Endothelial cell of hepatic sinusoid (primary cell): ENCODE results near the gene COQ4.

ENCODE experiments used
- in situ Hi-C: cut with HindIII; loops from 2 replicates; pipeline ENCODE4 v1.10.0; 2017; ENCODE audit warnings: low sequenced_read_pairs

COQ4 gene

DNA sequence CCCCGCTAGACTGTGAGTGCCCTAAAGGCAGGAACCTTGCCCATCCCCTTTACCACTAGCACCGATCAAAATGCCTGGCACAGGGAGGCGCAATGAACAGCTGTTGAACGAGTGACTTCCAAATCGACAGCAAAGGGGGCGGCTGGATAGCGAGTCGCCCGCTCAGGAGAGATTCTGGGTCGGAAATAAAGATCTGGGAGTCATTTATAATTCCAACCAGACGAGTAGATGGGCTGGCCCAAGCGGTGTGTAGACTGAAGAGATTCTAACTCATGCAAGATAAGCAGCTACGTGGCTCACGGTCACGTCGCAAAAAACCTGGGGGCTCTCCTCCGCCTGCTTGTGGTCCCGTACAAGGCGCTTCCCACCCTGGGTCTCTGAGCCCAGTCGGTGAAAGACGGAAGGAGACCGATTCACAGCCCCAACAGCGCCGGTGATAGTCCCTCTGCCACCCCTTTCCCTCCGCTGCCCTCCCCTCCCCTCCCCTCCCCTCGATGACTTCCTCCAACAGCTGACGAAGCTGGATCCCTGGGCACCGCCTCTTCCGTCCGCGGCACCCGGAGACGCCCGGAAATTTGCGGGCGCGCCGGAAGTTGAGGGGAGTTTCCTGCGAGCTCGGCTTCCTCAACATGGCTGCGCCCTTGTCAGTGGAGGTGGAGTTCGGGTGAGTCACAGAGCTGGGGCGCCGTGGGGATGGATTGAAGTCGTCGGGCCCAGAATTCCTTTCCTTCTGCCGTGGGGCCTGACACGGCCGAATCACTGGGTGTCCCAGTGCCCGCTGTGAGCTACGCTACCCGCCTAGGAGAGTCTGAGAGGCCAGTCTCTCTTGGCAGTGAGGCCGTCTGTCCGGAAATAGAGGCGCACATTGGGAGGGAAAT, 48.4 kb downstream of the COQ4 start, which contains the start of gene URM1:
TSS of gene URM1 (plus strand) at position 623 of the 878 bp plus-strand sequence. CDS start at position 630, 7 bp downstream.
- in situ Hi-C loops = no loop called here

- in situ Hi-C loops = no loop called here
Observed at GRCh38 chr9:128371630-128372117, 49.0 kb downstream of the COQ4 start.

GRCh38 chr9:128372188-128372641, 49.6 kb downstream of the COQ4 start:
- in situ Hi-C loops = no loop called here

DNA sequence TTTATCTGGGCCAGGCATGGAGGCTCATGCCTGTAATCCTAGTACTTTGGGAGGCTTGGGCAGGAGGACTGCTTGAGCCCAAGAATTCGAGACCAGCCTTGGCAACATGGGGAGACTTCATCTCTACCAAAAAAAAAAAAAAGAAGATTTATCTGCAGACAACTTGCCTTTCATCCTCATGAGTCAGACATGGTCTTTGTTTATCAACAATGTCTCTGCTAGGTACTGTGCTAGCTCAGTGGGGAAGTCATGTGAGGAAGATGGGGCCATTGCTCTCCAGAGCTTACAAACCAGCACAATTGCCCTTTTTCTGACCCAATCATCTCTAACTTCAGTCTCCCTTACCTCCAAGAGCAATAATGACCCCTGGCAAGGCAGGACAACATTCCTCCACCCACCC, 50.1 kb downstream of the COQ4 start:
- in situ Hi-C loops = no loop called here

DNA sequence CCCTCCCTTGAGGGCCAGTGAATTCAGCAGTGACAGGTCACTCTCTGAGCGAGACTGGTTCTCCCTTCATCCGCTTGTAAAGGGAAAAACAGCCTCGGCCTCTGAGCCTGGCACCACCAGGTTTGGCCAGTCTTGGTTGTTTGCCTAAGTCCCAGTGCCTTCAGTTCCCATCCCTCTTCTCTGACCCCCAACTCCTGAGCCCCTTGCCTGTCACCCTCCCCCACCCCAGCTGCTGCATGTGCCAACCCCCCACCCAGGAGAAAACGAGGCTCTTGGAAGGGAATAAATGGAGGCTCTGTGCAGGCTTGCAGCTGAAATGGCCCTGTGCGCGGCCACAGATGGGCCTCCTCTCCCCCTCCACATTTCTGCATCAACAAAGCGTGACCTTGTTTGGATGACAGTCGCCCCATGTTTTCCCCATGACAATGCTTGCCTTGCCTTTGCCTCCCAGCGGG, 51.6 kb downstream of the COQ4 start:
- in situ Hi-C loops = no loop called here

- in situ Hi-C loops = no loop called here
Observed at GRCh38 chr9:128375865-128376264, 53.2 kb downstream of the COQ4 start.

- in situ Hi-C loops = no loop called here
Observed at GRCh38 chr9:128382261-128382660, 59.6 kb downstream of the COQ4 start.

DNA sequence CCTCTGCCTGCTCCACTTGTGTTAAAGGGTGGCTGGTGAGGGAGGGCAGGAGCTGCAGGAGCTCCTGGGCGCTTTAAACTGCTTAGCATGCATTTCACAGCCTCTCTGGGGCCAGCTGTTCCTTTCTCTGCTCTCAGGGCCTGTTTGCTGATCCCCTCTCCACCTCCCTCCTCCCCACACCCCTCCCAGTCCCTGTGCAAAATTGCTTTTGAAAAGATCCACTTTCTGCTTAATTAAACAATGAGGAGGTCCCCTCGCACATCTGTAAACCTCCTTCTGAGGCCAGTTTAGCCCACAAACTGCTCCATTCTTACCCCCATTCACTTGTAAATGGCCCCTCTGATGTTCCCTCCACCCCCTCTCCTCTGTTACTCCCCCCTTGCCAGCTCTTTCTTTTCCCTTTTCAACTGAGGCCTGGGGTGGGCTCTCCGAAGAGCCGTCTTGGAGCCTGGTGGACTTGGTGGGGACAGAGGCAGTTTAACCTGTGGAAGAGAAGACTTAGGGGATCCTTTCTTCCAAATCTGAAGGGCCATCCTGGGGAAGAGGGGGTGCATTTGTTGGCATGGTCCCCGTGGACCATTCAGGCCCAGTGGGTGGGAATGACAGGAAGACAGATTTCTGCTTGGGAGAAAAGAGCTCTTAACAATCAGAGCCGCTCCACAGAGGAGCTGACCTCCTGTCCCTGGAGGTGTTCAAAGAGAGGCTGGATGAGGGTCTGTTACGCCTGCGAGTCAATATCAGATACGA, 60.5 kb downstream of the COQ4 start:
- in situ Hi-C loops = no loop called here
